ENCODE data around the gene SLC2A11. TPM values are rescaled to one million over a fixed set of nuclear protein-coding genes. Genes with fewer than 3 reads are reported as not detected.
A peak's percentile ranks its signal among the peaks of the same experiment; 100 is the strongest.
"Not testable (repeated sequence)": the region's sequence is repeated elsewhere in the genome, so short reads cannot be mapped to it uniquely, and the experiment has no call there.

Gene SLC2A11
- total RNA-seq, 1 donor from 2014 or later = 11.4 TPM

- no peak for DNase-seq (ENCODE audit: low spot score in 2 of 2)
- FAIRE-seq = no peak
Measured at GRCh38 chr22:23901600-23901999, 43.9 kb downstream of the SLC2A11 start.

GRCh38 chr22:23903328-23903971 lies 45.8 kb downstream of the SLC2A11 start:
- no peak for DNase-seq (ENCODE audit: low spot score in 2 of 2)
- FAIRE-seq = no peak

DNA sequence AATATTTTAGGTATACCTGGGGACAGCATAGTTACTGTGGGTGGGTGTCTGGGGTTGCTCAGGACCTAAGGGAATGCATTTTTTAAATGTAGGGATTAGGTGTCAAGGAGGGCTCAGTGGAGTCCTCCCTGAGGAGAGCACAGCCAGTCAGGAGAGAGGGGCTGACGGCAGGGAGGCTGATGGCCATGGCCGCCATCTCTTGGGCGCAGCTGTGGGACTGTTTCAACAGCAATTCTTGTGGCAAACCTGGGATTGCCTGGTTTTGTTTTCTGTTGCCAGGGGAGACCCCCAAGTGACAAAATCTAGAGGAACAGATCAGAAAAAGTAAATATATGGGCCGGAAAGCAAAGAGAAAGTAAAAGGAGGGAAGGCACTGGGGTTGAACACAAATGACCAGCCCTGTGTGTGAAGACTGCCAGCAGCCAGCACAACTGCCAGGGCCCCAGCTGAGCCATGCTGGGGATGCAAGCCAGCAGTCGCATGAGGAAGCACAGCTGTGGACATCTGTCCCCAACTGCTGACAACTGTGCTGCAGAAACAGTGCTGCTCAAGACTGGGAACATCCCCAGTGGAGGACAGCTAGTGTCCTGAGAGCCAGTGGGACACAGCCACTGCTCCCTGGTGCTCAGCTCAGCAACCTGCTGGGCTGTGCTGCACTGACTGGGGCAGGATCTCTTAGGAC lies 47.0 kb downstream of the SLC2A11 start:
- DNase-seq (ENCODE audit: low spot score in 2 of 2) (peak; percentile 55 to 59), FAIRE-seq (no peak)

GRCh38 chr22:23906641-23907040 lies 49.0 kb downstream of the SLC2A11 start:
- no peak for FAIRE-seq
- DNase-seq (ENCODE audit: low spot score in 2 of 2) = no peak

DNA sequence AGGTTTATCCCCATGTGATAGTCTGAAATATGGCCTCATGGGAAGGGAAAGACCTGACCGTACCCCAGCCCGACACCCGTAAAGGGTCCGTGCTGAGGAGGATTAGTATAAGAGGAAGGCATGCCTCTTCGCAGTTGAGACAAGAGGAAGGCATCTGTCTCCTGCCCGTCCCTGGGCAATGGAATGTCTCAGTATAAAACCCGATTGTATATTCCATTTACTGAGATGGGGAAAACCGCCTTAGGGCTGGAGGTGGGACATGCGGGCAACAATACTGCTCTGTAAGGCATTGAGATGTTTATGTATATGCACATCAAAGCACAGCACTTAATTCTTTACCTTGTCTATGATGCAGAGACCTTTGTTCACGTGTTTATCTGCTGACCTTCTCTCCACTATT lies 49.7 kb downstream of the SLC2A11 start:
- DNase-seq (ENCODE audit: low spot score in 2 of 2); FAIRE-seq: not testable (repeated sequence)

DNA sequence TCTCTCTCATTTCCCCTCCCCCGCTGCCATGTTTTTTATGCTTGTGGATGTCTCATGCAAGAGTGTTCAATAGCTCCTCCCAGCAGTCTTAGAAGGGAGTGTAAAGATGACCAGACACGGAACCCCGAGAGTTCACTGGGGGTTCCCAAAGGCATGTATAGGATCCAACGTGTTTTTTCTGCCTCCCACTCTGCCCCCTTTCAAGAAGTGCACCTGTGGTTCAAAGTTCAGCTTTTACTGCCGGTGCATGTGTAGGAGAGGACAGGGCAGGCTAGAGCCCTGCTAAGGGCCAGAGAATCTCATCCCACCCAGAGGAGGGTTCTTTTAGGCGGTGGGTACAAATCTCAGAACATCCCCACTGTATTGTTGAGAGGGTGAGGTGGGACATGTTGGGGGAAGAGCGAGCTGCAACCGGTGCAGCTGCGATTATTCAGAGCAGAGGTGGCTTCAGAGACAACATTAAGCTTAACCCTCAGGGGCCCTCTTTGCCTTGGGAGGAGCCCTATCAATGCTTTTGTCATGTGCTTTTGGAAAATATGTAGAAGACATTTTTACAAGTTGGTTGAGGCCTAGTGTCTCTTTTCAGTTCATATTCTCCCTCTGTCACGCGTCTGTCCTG lies 51.0 kb downstream of the SLC2A11 start:
- no peak for DNase-seq (ENCODE audit: low spot score in 2 of 2)
- no peak for FAIRE-seq

GRCh38 chr22:23909296-23909898 lies 51.7 kb downstream of the SLC2A11 start:
- FAIRE-seq (no peak), DNase-seq (ENCODE audit: low spot score in 2 of 2) (no peak)

- FAIRE-seq (no peak), DNase-seq (ENCODE audit: low spot score in 2 of 2) (no peak)
Measured at GRCh38 chr22:23910496-23911190, 53.0 kb downstream of the SLC2A11 start.

GRCh38 chr22:23911318-23911980 lies 53.8 kb downstream of the SLC2A11 start:
- FAIRE-seq (no peak), DNase-seq (ENCODE audit: low spot score in 2 of 2) (no peak)

- FAIRE-seq (no peak), DNase-seq (ENCODE audit: low spot score in 2 of 2) (no peak)
Measured at GRCh38 chr22:23912293-23912903, 54.7 kb downstream of the SLC2A11 start.

DNA sequence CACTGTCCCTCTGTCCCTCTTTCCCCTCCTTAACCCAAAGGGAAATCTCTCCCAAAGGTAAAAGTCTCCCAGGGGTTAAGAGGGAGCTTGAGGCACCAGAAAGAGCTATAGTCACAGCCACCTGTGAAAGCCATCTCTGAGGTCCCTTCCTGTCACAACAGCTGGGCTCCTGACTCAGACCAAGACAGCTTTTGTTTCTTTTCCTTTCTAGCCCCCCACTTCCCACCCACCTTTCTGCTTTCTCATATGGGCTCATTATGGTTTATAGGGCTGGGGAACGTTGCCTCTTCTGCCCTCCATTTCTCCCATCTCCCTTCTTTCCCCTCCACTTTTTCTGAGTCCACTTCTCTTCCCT lies 55.6 kb downstream of the SLC2A11 start:
- FAIRE-seq (no peak), DNase-seq (ENCODE audit: low spot score in 2 of 2) (no peak)

GRCh38 chr22:23913661-23914353 lies 56.1 kb downstream of the SLC2A11 start:
- FAIRE-seq (no peak), DNase-seq (ENCODE audit: low spot score in 2 of 2) (peak; percentile 87 to 98)

- DNase-seq (ENCODE audit: low spot score in 2 of 2) = no peak
- FAIRE-seq = no peak
Measured at GRCh38 chr22:23915290-23915689, 57.6 kb downstream of the SLC2A11 start.

DNA sequence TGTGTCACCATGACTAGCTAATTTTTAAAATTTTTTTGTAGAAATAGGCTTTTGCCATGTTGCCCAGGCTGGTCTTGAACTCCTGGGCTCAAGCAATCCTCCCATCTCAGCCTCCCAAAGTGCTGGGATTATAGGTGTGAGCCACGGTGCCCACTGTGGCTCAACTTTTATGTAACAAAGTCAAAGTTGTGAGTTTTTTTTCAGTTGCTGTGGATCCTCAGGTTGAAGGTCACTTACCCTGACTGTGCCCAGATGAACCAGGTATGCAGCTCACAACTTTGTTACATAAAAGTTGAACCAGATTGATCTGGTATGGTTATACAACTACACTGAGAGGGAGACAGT lies 62.6 kb downstream of the SLC2A11 start:
- not testable (repeated sequence) for FAIRE-seq; DNase-seq (ENCODE audit: low spot score in 2 of 2)

GRCh38 chr22:23921586-23922201 lies 64.0 kb downstream of the SLC2A11 start:
- not testable (repeated sequence) for DNase-seq (ENCODE audit: low spot score in 2 of 2); FAIRE-seq

GRCh38 chr22:23922921-23923320 lies 65.2 kb downstream of the SLC2A11 start:
- no peak for FAIRE-seq
- no peak for DNase-seq (ENCODE audit: low spot score in 2 of 2)

GRCh38 chr22:23925020-23925606 lies 67.4 kb downstream of the SLC2A11 start:
- FAIRE-seq = no peak

GRCh38 chr22:23926561-23926960 lies 68.9 kb downstream of the SLC2A11 start:
- DNase-seq (ENCODE audit: low spot score in 2 of 2) (no peak), FAIRE-seq (no peak)

More at GRCh38 chr22:23925020-23925606, 67.4 kb downstream of the SLC2A11 start:
- DNase-seq (ENCODE audit: low spot score in 2 of 2) = no peak
